GM23338 (cell line): Measurements from ENCODE around the gene VGLL4. TPM values are rescaled to one million over a fixed set of nuclear protein-coding genes. Genes with fewer than 3 reads are reported as not detected.

Source experiments
- ATAC-seq: fragments of 200-7000 bp; cut with Tn5 transposase; 3 replicates; pipeline ENCODE4 v1.9.1; 2020
- DNase-seq: peaks from one replicate; pipeline ENCODE4 v3.0.0-alpha.2; 2015; ENCODE audit warnings: low spot score
- H2AFZ ChIP-seq: fragments of 200-600 bp; sonication (generic); 2 replicates; pipeline ENCODE4 v1.8.0; 2016; ENCODE audit warnings: antibody characterized with exemption, mild to moderate bottlenecking, moderate library complexity
- H3F3A ChIP-seq: fragments of 200-600 bp; sonication (generic); replicated peaks from 2 replicates; pipeline ENCODE4 v1.8.0; 2017; ENCODE audit warnings: antibody characterized with exemption, mixed run types, low read depth
- H3K27ac ChIP-seq: fragments of 200-600 bp; sonication (generic); 2 replicates; pipeline ENCODE4 v1.6.1; 2016; ENCODE audit warnings: low read depth
- H3K27me3 ChIP-seq: fragments of 200-600 bp; sonication (generic); 2 replicates; pipeline ENCODE4 v1.8.0; 2016; ENCODE audit warnings: mild to moderate bottlenecking, mixed run types, moderate library complexity; ENCODE audit not compliant: insufficient read depth
- H3K36me3 ChIP-seq: fragments of 200-600 bp; sonication (generic); 2 replicates; pipeline ENCODE4 v1.8.0; 2016; ENCODE audit warnings: mild to moderate bottlenecking; ENCODE audit not compliant: insufficient read depth
- H3K4me1 ChIP-seq: fragments of 200-600 bp; sonication (generic); 2 replicates; pipeline ENCODE4 v1.8.0; 2016; ENCODE audit warnings: mild to moderate bottlenecking, moderate library complexity; ENCODE audit not compliant: insufficient read depth
- H3K4me2 ChIP-seq: fragments of 200-600 bp; sonication (generic); 2 replicates; pipeline ENCODE4 v1.7.1; 2017; ENCODE audit warnings: mixed run types
- H3K4me3 ChIP-seq: fragments of 200-600 bp; sonication (generic); 2 replicates; pipeline ENCODE4 v1.6.1; 2016; ENCODE audit warnings: mixed run types
- H3K79me2 ChIP-seq: fragments of 200-600 bp; sonication (generic); replicated peaks from 2 replicates; pipeline ENCODE4 v1.8.0; 2017; ENCODE audit warnings: mild to moderate bottlenecking; ENCODE audit not compliant: insufficient read depth
- H3K9me2 ChIP-seq: fragments of 200-600 bp; sonication (generic); 2 replicates; pipeline ENCODE4 v1.8.0; 2017; ENCODE audit not compliant: insufficient read depth
- H4K20me1 ChIP-seq: fragments of 200-600 bp; sonication (generic); replicated peaks from 2 replicates; pipeline ENCODE4 v1.8.0; 2017; ENCODE audit warnings: mild to moderate bottlenecking; ENCODE audit not compliant: insufficient read depth
- H3K27ac Mint-ChIP-seq: 2 replicates; pipeline ENCODE4 v1.8.0; 2020; ENCODE audit warnings: inconsistent platforms, mild to moderate bottlenecking, moderate library complexity, mixed read lengths
- H3K27me3 Mint-ChIP-seq: 3 replicates; pipeline ENCODE4 v1.8.0; 2022; ENCODE audit warnings: low read depth, mild to moderate bottlenecking, moderate library complexity, mixed read lengths, inconsistent platforms; ENCODE audit not compliant: insufficient read depth, poor library complexity
- H3K36me3 Mint-ChIP-seq: 3 replicates; pipeline ENCODE4 v1.8.0; 2021; ENCODE audit warnings: low read depth, mild to moderate bottlenecking, inconsistent platforms, moderate library complexity, mixed read lengths
- H3K4me1 Mint-ChIP-seq: 3 replicates; pipeline ENCODE4 v1.8.0; 2020; ENCODE audit warnings: mild to moderate bottlenecking, inconsistent platforms, mixed read lengths
- H3K4me3 Mint-ChIP-seq: 3 replicates; pipeline ENCODE4 v1.8.0; 2021; ENCODE audit warnings: moderate library complexity, mild to moderate bottlenecking, inconsistent platforms, mixed read lengths
- H3K9me3 Mint-ChIP-seq: 3 replicates; pipeline ENCODE4 v1.8.0; 2020; ENCODE audit warnings: moderate library complexity, mild to moderate bottlenecking, inconsistent platforms, mixed read lengths
- EZH2 ChIP-seq: fragments of 200-600 bp; sonication (generic); IDR thresholded peaks from one replicate; pipeline ENCODE4 v1.8.0; 2017; ENCODE audit warnings: antibody characterized with exemption, mild to moderate bottlenecking, low read depth; ENCODE audit not compliant: unreplicated experiment
- JUNB ChIP-seq: IDR thresholded peaks from one replicate; pipeline ENCODE4 v1.6.1; 2016; ENCODE audit warnings: antibody characterized with exemption; ENCODE audit not compliant: unreplicated experiment
- NANOG ChIP-seq: IDR thresholded peaks from 2 replicates; pipeline ENCODE4 v1.6.1; 2016; ENCODE audit warnings: antibody characterized with exemption, borderline replicate concordance
- ZNF331 ChIP-seq: fragments of 250-450 bp; sonication (Bioruptor Pico); IDR thresholded peaks from 2 replicates; pipeline ENCODE4 v1.5.0; 2020; ENCODE audit warnings: low read depth, mild to moderate bottlenecking, moderate library complexity
- polyA plus RNA-seq: library from polyadenylated mRNA; unstranded; fragments of >200 nt; fragmentation: Nextera tagmentation; extraction: Ambion mirVana; gene quantifications from 2 replicates; pipeline ENCODE4 v1.2.1, GENCODE V29; 2016
- total RNA-seq: library from RNA; depleted of rRNA; stranded (reverse); fragments of >200 nt; shearing (Covaris generic); gene quantifications from 2 replicates; pipeline ENCODE4 v1.2.3, GENCODE V29; 2014
- TF ChIP-seq, protein P1 (sequence below), 2 experiments: fragments of 200-600 bp in 1 of 2; sonication (generic) in 1 of 2; conservative IDR thresholded peaks; 2 replicates each; pipeline versions ENCODE4 v1.5.1 to v1.6.1; 2016 to 2017; ENCODE audit warnings: antibody characterized with exemption in 2 of 2, low read depth in 2 of 2, mild to moderate bottlenecking in 2 of 2, moderate library complexity in 1 of 2
- TF ChIP-seq, protein P2 (sequence below): IDR thresholded peaks from 2 replicates; pipeline ENCODE4 v1.6.1; 2016; ENCODE audit warnings: antibody characterized with exemption
- TF ChIP-seq, protein P3 (sequence below): IDR thresholded peaks from one replicate; pipeline ENCODE4 v1.6.1; 2018; ENCODE audit warnings: antibody characterized with exemption; ENCODE audit not compliant: unreplicated experiment

VGLL4 gene
- total and polyA plus RNA-seq, 2 experiments from 2014 or later: 20.8 to 45.9 TPM

DNA sequence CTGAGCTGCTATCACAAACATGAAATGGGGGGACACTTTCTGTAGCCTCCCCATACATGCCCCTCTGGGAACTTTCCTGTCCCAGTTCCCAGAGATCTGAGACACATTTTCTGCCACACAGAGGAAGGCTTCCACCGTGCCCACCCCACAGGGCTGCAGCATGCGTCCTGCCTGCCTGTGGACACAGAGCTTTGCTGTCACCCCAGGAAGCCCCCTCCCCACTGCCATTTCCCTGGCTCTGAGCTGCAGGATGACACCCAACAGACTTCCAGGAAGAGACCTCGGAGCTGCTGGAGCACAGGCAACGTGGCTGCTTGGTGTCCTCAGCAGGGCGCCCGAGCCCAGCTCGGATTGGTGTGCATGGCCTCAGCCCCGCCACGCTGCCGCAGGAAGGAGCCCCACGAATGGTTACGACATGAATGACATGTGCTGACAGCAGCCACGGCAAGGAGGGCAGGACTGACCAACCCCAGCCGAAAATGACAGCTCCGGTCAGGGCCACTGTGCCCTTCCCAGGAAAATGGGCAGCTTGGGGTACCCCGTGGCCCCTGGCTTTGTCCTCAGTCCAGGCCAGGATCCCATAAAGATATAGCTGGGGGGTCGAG is 81.3 kb downstream of the VGLL4 start:
- TF ChIP-seq NANOG (no peak), EZH2 (no peak), JUNB (no peak), ZNF331 (CRISPR knock-in tag) (no peak)
- TF ChIP-seq, protein P1, sequence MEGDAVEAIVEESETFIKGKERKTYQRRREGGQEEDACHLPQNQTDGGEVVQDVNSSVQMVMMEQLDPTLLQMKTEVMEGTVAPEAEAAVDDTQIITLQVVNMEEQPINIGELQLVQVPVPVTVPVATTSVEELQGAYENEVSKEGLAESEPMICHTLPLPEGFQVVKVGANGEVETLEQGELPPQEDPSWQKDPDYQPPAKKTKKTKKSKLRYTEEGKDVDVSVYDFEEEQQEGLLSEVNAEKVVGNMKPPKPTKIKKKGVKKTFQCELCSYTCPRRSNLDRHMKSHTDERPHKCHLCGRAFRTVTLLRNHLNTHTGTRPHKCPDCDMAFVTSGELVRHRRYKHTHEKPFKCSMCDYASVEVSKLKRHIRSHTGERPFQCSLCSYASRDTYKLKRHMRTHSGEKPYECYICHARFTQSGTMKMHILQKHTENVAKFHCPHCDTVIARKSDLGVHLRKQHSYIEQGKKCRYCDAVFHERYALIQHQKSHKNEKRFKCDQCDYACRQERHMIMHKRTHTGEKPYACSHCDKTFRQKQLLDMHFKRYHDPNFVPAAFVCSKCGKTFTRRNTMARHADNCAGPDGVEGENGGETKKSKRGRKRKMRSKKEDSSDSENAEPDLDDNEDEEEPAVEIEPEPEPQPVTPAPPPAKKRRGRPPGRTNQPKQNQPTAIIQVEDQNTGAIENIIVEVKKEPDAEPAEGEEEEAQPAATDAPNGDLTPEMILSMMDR (conservative IDR thresholded peaks at IDR 0.05; ENCODE audit: low read depth in 2 of 2): no peak
- TF ChIP-seq, protein P2, sequence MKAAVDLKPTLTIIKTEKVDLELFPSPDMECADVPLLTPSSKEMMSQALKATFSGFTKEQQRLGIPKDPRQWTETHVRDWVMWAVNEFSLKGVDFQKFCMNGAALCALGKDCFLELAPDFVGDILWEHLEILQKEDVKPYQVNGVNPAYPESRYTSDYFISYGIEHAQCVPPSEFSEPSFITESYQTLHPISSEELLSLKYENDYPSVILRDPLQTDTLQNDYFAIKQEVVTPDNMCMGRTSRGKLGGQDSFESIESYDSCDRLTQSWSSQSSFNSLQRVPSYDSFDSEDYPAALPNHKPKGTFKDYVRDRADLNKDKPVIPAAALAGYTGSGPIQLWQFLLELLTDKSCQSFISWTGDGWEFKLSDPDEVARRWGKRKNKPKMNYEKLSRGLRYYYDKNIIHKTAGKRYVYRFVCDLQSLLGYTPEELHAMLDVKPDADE: no peak
- Mint-ChIP-seq H3K27ac (0 out of 2 replicates have a peak overlapping the region, but pooled peaks have one; percentile 70), H3K4me1 (peaks cover 14% of the 10 kb centered on the region), H3K27me3 (peaks cover 19% of the 10 kb centered on the region), H3K36me3 (peaks cover 27% of the 10 kb centered on the region), H3K4me3 (no peak overlapping the region), H3K9me3 (no peaks in the 10 kb centered on the region; the same call in 2 of the 3 replicates)
- Histone ChIP-seq H3K27me3 (no peaks in the 10 kb centered on the region), H3K36me3 (no peaks in the 10 kb centered on the region; the same call in 1 of the 2 replicates), H3K79me2 (peaks cover 15% of the 10 kb centered on the region), H2AFZ (no peak overlapping the region), H3K4me1 (no peaks in the 10 kb centered on the region; the same call in 1 of the 2 replicates), H3F3A (no peaks in the 10 kb centered on the region), H4K20me1 (peaks cover 4% of the 10 kb centered on the region), H3K4me3 (no peak overlapping the region), H3K9me2 (no peaks in the 10 kb centered on the region), H3K27ac (no peak overlapping the region), H3K4me2 (no peak overlapping the region)
- no peak for ATAC-seq
- DNase-seq: no peak

DNA sequence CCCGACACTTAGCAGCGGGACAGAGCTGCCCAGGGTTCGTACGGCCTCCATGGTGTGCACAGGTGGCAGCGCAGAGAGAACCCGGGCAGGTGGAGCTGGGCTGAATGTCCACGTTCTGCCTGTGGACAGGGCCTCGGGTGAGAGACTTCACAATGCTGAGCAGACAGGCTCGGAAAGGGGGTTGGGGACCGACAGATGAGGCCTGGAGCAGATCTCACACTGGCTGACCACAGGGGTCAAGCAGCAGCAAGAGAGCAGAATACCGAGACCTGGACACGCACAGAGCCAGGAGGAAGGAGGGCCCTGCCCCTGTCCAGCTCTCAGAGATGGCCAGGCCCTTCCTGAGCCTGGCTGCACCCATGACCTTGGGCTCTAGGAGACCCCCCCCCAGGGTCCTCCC is 83.0 kb downstream of the VGLL4 start:
- no peaks in the 10 kb centered on the region; the same call in 2 of the 3 replicates for H3K9me3 Mint-ChIP-seq
- Histone ChIP-seq H3K4me3 (no peak overlapping the region), H3K79me2 (peaks cover 12% of the 10 kb centered on the region), H3K27me3 (no peaks in the 10 kb centered on the region), H3F3A (no peaks in the 10 kb centered on the region), H2AFZ (no peak overlapping the region), H4K20me1 (peaks cover 12% of the 10 kb centered on the region; the same call in 1 of the 2 replicates), H3K36me3 (no peaks in the 10 kb centered on the region; the same call in 1 of the 2 replicates), H3K9me2 (no peaks in the 10 kb centered on the region), H3K27ac (no peak overlapping the region), H3K4me2 (no peak overlapping the region), H3K4me1 (no peaks in the 10 kb centered on the region; the same call in 1 of the 2 replicates)
- peak overlapping the region; percentile 62 for H3K27ac Mint-ChIP-seq
- H3K27me3 Mint-ChIP-seq: peaks cover 14% of the 10 kb centered on the region
- H3K36me3 Mint-ChIP-seq: peaks cover 20% of the 10 kb centered on the region
- ATAC-seq (no peak), DNase-seq (no peak)
- H3K4me3 Mint-ChIP-seq: no peak overlapping the region
- H3K4me1 Mint-ChIP-seq: peaks cover 14% of the 10 kb centered on the region
- TF ChIP-seq, protein P2: no peak
- TF ChIP-seq, protein P1 (conservative IDR thresholded peaks at IDR 0.05; ENCODE audit: low read depth in 2 of 2): no peak
- no peak for TF ChIP-seq ZNF331 (CRISPR knock-in tag)
- TF ChIP-seq, protein P3, sequence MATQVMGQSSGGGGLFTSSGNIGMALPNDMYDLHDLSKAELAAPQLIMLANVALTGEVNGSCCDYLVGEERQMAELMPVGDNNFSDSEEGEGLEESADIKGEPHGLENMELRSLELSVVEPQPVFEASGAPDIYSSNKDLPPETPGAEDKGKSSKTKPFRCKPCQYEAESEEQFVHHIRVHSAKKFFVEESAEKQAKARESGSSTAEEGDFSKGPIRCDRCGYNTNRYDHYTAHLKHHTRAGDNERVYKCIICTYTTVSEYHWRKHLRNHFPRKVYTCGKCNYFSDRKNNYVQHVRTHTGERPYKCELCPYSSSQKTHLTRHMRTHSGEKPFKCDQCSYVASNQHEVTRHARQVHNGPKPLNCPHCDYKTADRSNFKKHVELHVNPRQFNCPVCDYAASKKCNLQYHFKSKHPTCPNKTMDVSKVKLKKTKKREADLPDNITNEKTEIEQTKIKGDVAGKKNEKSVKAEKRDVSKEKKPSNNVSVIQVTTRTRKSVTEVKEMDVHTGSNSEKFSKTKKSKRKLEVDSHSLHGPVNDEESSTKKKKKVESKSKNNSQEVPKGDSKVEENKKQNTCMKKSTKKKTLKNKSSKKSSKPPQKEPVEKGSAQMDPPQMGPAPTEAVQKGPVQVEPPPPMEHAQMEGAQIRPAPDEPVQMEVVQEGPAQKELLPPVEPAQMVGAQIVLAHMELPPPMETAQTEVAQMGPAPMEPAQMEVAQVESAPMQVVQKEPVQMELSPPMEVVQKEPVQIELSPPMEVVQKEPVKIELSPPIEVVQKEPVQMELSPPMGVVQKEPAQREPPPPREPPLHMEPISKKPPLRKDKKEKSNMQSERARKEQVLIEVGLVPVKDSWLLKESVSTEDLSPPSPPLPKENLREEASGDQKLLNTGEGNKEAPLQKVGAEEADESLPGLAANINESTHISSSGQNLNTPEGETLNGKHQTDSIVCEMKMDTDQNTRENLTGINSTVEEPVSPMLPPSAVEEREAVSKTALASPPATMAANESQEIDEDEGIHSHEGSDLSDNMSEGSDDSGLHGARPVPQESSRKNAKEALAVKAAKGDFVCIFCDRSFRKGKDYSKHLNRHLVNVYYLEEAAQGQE: no peak
